Endothelial cell (in vitro differentiated cells): ENCODE results near the gene CNPY4. TPM values are rescaled to one million over a fixed set of nuclear protein-coding genes. Genes with fewer than 3 reads are reported as not detected.

ENCODE experiments used
- DNase-seq: peaks from one replicate; pipeline ENCODE4 v3.0.0; 2021; ENCODE audit warnings: low spot score
- H3K27ac Mint-ChIP-seq: one replicate; pipeline ENCODE4 v1.8.0; 2021; ENCODE audit warnings: mixed read lengths, inconsistent platforms; ENCODE audit not compliant: unreplicated experiment
- H3K27me3 Mint-ChIP-seq: one replicate; pipeline ENCODE4 v1.8.0; 2021; ENCODE audit warnings: mild to moderate bottlenecking, moderate library complexity, mixed read lengths, inconsistent platforms; ENCODE audit not compliant: unreplicated experiment
- H3K36me3 Mint-ChIP-seq: one replicate; pipeline ENCODE4 v1.8.0; 2021; ENCODE audit warnings: mild to moderate bottlenecking, low read depth, mixed read lengths, inconsistent platforms; ENCODE audit not compliant: unreplicated experiment
- H3K4me1 Mint-ChIP-seq: one replicate; pipeline ENCODE4 v1.8.0; 2021; ENCODE audit warnings: mild to moderate bottlenecking, mixed read lengths, inconsistent platforms; ENCODE audit not compliant: unreplicated experiment
- H3K4me3 Mint-ChIP-seq: one replicate; pipeline ENCODE4 v1.8.0; 2021; ENCODE audit warnings: mild to moderate bottlenecking, mixed read lengths, inconsistent platforms; ENCODE audit not compliant: unreplicated experiment
- H3K9me3 Mint-ChIP-seq: one replicate; pipeline ENCODE4 v1.8.0; 2021; ENCODE audit warnings: mixed read lengths, inconsistent platforms; ENCODE audit not compliant: unreplicated experiment
- total RNA-seq: library from RNA; stranded (reverse); fragmentation: NEBNext Ultra II Directional; extraction: Animal tissue kit (Norgen Biotek cat#: 25700); gene quantifications from one replicate; pipeline ENCODE4 v1.2.1, GENCODE V29; 2021; ENCODE audit not compliant: unreplicated experiment
- TF ChIP-seq, protein P1 (sequence below): fragments of 200-600 bp; sonication (generic); IDR thresholded peaks from one replicate; pipeline ENCODE4 v1.5.0; 2021; ENCODE audit warnings: antibody characterized with exemption; ENCODE audit not compliant: unreplicated experiment

CNPY4 gene
- total RNA-seq, 1 donor from 2014 or later = 28.3 TPM

GRCh38 chr7:100157069-100157333, 37.6 kb downstream of the CNPY4 start:
- DNase-seq = no peak

DNA sequence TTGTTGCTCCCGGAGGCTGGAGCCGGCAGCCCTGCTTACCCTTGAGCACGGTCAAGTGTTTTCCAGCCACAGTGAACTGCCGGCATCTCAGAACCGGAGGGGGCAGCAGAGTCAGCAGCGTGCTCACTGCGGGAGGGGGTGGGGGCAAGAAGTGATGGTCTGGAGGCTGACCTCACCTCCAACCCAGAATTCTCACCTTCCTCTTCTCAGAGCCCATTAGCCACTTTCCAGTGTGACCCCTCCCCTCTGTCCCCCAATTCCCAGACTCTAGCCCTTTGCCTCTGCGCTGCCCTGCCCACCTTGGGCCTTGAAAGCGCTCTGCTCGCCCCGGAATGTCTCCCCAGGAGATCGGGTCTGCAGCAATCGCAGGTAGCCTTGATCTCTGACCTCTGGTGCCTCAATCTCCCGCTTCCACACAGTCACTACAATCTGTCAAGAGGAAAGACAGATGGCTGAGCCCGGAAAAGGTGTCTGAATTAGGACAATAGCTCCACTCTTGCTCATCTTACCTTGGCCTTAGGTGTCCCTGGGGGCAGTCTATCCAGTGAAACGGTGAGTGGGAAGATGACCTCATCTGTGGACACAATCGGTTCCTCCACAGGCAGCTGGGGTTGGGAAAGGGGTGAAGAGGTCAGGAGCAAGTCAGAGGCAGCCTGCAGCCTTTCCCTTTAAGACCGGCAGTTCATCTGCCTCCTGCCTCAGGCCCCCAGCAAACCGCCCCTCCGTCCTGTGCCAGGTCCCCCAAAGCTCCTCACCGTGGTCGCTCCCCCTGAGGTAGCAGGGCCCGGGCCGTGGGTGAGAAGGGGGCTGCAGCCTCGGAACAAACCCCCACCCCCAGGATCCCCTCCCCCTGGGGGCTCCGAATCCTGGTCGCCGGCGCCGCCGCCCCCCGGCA, 38.1 kb downstream of the CNPY4 start:
- H3K4me3 Mint-ChIP-seq = peak overlapping the region; percentile 84
- H3K27ac Mint-ChIP-seq = peak overlapping the region; percentile 38
- peak; percentile 39 for DNase-seq
- TF ChIP-seq, protein P1, sequence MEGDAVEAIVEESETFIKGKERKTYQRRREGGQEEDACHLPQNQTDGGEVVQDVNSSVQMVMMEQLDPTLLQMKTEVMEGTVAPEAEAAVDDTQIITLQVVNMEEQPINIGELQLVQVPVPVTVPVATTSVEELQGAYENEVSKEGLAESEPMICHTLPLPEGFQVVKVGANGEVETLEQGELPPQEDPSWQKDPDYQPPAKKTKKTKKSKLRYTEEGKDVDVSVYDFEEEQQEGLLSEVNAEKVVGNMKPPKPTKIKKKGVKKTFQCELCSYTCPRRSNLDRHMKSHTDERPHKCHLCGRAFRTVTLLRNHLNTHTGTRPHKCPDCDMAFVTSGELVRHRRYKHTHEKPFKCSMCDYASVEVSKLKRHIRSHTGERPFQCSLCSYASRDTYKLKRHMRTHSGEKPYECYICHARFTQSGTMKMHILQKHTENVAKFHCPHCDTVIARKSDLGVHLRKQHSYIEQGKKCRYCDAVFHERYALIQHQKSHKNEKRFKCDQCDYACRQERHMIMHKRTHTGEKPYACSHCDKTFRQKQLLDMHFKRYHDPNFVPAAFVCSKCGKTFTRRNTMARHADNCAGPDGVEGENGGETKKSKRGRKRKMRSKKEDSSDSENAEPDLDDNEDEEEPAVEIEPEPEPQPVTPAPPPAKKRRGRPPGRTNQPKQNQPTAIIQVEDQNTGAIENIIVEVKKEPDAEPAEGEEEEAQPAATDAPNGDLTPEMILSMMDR = no peak
- peaks cover 25% of the 10 kb centered on the region for H3K4me1 Mint-ChIP-seq
- H3K36me3 Mint-ChIP-seq = peaks cover 16% of the 10 kb centered on the region
- H3K9me3 Mint-ChIP-seq = no peaks in the 10 kb centered on the region
- peaks cover 19% of the 10 kb centered on the region for H3K27me3 Mint-ChIP-seq

More at GRCh38 chr7:100157069-100157333, 37.6 kb downstream of the CNPY4 start:
- peaks cover 21% of the 10 kb centered on the region for H3K36me3 Mint-ChIP-seq
- H3K27ac Mint-ChIP-seq = no peak overlapping the region
- TF ChIP-seq, protein P1 = no peak
- peak overlapping the region; percentile 84 for H3K4me3 Mint-ChIP-seq
- no peaks in the 10 kb centered on the region for H3K9me3 Mint-ChIP-seq
- H3K4me1 Mint-ChIP-seq = peaks cover 31% of the 10 kb centered on the region
- H3K27me3 Mint-ChIP-seq = peaks cover 19% of the 10 kb centered on the region

DNA sequence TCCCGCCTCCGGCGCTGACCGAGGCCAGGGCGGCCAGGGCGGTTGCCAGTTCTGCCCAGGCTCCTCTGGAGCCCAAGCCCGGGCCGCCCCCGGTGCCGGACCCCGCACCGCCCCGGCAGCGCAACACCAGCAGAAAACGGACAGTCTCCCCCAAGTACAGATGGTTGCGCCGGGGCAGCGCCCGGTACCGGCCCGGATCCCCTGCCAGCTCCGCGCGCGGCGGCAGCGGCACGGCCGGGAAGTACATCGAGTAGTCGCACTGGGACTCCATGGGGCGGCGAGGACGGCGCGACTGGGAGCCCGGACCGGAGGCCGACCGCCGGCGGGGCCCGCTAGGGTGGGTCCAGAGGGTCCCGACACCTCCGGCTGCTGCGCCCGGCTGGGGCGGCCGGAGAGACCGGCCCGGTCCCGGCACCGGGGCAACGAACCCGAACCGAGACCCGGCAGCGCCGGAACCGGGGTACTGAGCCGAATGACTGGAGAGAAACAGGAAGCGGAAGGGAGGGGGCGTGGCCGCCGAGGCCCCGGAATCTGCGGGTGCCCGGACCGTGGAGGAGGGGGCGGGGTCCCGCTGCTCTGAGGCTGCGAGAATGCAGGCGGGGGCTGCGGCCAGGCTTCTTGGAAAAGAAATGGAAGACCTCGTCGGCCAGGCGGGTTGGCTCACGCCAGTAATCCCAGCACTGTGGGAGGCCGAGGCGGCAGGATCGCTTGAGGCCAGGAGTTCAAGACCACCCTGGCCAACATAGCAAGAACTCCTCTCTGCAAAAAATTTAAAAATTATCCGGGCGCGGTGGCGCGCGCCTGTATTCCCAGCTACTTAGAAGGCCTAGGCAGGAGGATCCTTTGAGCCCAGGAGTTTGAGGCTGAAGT, 39.0 kb downstream of the CNPY4 start, which contains the start of gene TRAPPC14:
Gene TRAPPC14 (minus strand): TSS at position 495 of the 870 bp plus-strand sequence. CDS start 224 bp downstream, at position 271.
- H3K36me3 Mint-ChIP-seq = peaks cover 14% of the 10 kb centered on the region
- peaks cover 21% of the 10 kb centered on the region for H3K4me1 Mint-ChIP-seq
- peak within 1 kb of the TSS; percentile 87 for H3K4me3 Mint-ChIP-seq
- peak within 1 kb of the TSS; percentile 84 for H3K27ac Mint-ChIP-seq
- peaks cover 19% of the 10 kb centered on the region for H3K27me3 Mint-ChIP-seq
- DNase-seq = peak; percentile 86
- TF ChIP-seq, protein P1 = no peak
- no peaks in the 10 kb centered on the region for H3K9me3 Mint-ChIP-seq

GRCh38 chr7:100159099-100159623, 39.7 kb downstream of the CNPY4 start:
- DNase-seq = no peak
- peaks cover 13% of the 10 kb centered on the region for H3K36me3 Mint-ChIP-seq
- peaks cover 20% of the 10 kb centered on the region for H3K4me1 Mint-ChIP-seq
- H3K27ac Mint-ChIP-seq = peak overlapping the region; percentile 84
- H3K4me3 Mint-ChIP-seq = peak overlapping the region; percentile 87
- no peaks in the 10 kb centered on the region for H3K9me3 Mint-ChIP-seq
- H3K27me3 Mint-ChIP-seq = peaks cover 19% of the 10 kb centered on the region
- TF ChIP-seq, protein P1 = no peak
